ENCODE data around the gene CNTN1. TPM values are rescaled to one million over a fixed set of nuclear protein-coding genes. Genes with fewer than 3 reads are reported as not detected.
"Not testable (repeated sequence)": the region's sequence is repeated elsewhere in the genome, so short reads cannot be mapped to it uniquely, and the experiment has no call there.

Gene CNTN1
- total RNA-seq, 6 experiments from 2014 or later, result not detected

DNA sequence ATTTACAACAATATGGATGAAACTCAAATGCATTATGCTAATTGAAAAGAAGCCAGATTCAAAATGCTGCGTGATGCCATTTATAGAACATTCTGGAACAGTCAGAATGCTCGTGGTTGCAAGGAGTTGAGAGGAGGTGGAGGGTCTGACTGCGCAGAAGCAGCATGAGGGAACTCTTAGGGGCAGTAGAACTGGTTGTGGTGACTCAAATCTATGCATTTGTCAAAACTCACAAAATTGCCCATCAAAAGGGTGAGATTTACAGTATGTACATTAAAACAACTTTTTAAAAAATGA lies 382.2 kb downstream of the CNTN1 start:
- Mint-ChIP-seq H3K27me3 (ENCODE audit: insufficient read depth) (no peaks in the 10 kb centered on the region; the same call in 1 of the 2 replicates), H3K4me3 (no peak overlapping the region), H3K4me1 (ENCODE audit: low read depth) (no peaks in the 10 kb centered on the region), H3K36me3 (ENCODE audit: low read depth) (no peaks in the 10 kb centered on the region; the same call in 1 of the 2 replicates), H3K27ac (no peak overlapping the region), H3K9me3 (peaks cover 30% of the 10 kb centered on the region)
- TF ChIP-seq, protein P1, sequence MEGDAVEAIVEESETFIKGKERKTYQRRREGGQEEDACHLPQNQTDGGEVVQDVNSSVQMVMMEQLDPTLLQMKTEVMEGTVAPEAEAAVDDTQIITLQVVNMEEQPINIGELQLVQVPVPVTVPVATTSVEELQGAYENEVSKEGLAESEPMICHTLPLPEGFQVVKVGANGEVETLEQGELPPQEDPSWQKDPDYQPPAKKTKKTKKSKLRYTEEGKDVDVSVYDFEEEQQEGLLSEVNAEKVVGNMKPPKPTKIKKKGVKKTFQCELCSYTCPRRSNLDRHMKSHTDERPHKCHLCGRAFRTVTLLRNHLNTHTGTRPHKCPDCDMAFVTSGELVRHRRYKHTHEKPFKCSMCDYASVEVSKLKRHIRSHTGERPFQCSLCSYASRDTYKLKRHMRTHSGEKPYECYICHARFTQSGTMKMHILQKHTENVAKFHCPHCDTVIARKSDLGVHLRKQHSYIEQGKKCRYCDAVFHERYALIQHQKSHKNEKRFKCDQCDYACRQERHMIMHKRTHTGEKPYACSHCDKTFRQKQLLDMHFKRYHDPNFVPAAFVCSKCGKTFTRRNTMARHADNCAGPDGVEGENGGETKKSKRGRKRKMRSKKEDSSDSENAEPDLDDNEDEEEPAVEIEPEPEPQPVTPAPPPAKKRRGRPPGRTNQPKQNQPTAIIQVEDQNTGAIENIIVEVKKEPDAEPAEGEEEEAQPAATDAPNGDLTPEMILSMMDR (IDR thresholded peaks at IDR 0.05), result no peak
- no peak for DNase-seq

DNA sequence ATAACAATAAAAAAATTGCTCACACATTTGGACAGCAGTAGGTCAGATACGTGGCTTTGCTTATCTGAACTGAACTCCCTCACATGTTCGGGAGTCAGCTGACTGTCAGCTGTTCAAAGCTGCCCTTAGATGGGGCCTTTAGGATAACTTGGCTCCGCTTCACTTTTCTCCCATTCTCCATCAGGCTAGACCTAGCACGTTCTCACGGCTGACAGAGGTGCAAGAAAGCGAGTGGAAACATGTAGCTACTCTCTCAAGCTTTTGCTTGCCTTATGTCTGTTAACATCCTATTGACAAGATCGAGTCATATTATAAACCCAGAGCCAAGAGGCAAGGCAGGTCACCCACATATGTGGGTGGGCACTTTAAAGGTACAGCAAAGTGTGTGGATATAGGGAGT lies 383.9 kb downstream of the CNTN1 start:
- Mint-ChIP-seq H3K27me3 (ENCODE audit: insufficient read depth) (no peaks in the 10 kb centered on the region; the same call in 1 of the 2 replicates), H3K27ac (no peak overlapping the region), H3K9me3 (peaks cover 38% of the 10 kb centered on the region), H3K36me3 (ENCODE audit: low read depth) (no peaks in the 10 kb centered on the region; the same call in 1 of the 2 replicates), H3K4me1 (ENCODE audit: low read depth) (no peaks in the 10 kb centered on the region), H3K4me3 (no peak overlapping the region)
- TF ChIP-seq, protein P1 (IDR thresholded peaks at IDR 0.05), result no peak
- no peak for DNase-seq

DNA sequence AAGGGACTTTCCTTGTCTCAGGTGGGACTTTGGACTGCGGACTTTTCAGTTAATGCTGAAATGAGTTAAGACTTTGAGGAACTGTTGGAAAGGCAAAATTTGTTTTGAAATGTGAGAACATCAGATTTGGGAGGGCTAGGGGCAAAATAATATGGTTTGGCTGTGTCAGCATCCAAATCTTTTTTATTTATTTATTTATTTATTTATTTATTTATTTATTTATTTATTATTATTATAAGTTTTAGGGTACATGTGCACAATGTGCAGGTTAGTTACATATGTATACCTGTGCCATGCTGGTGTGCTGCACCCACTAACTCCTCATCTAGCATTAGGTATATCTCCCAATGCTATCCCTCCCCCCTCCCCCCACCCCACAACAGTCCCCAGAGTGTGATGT lies 389.0 kb downstream of the CNTN1 start:
- not testable (repeated sequence) for H3K27ac Mint-ChIP-seq; H3K36me3 Mint-ChIP-seq (ENCODE audit: low read depth); DNase-seq; H3K27me3 Mint-ChIP-seq (ENCODE audit: insufficient read depth); H3K4me1 Mint-ChIP-seq (ENCODE audit: low read depth); H3K4me3 Mint-ChIP-seq
- H3K9me3 Mint-ChIP-seq, result peaks cover 20% of the 10 kb centered on the region

DNA sequence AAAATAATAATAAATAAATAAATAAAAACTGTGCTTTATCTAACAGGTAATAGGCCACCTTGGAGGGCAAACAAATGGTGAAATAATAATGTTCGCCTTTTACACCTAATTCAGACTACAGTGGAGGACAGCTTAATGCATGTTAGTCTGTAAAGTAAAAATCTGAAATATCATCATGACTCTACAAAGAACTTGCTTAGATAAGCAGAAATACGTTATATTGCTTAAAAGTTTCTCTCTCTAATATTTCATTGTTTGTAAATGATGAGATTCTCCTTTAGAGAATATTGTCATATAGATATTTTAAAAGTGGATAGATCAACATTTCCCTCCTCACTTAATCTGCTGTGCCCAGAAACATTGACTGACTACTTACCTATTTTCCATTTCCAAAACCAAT lies 397.2 kb downstream of the CNTN1 start:
- Mint-ChIP-seq H3K4me1 (ENCODE audit: low read depth) (no peaks in the 10 kb centered on the region), H3K27ac (no peak overlapping the region), H3K27me3 (ENCODE audit: insufficient read depth) (no peaks in the 10 kb centered on the region), H3K4me3 (no peak overlapping the region), H3K9me3 (peaks cover 31% of the 10 kb centered on the region), H3K36me3 (ENCODE audit: low read depth) (peaks cover 6% of the 10 kb centered on the region; the same call in 1 of the 2 replicates)
- DNase-seq, result no peak
- TF ChIP-seq, protein P1 (IDR thresholded peaks at IDR 0.05), result no peak

DNA sequence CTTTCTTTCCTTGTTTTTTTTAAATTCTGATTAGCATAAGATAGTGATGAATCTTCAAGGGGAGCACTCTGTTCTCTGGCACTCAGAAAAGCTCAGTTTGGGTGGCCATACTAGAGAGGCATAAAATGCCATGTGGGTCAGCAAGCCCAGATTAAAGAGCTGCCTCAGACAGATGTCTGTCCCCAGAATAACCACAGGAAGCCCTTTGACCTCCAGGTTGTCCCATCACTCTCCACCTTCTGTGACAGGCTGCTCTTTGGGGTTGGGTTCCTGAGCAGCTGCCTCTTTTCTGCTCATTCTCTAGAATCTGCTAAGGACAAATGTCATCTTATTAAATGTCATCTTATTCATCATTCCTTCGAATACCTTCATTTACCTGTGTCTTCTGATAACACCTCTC lies 399.9 kb downstream of the CNTN1 start:
- H3K27ac Mint-ChIP-seq, result no peak overlapping the region

DNA sequence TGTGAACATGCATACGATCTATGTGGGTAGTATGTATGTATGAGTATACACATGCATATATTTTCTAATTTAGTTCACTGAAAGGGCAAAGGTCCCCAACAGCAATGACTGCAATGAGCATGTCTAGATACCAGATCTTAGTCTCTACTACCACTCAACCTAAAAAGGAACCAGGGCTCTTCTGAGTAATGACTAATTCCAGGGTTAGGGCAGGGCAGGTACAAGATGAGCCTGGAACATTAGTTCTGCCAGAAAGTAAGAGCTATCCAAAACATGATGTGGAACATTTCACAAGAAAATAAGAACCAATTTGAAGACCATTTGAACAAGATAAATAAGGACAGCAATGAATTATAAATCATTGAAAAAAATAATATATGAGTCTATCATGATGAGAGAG lies 404.6 kb downstream of the CNTN1 start:
- no peaks in the 10 kb centered on the region for H3K4me1 Mint-ChIP-seq (ENCODE audit: low read depth)
- TF ChIP-seq, protein P1 (IDR thresholded peaks at IDR 0.05), result no peak
- H3K27me3 Mint-ChIP-seq (ENCODE audit: insufficient read depth), result no peaks in the 10 kb centered on the region
- no peaks in the 10 kb centered on the region for H3K36me3 Mint-ChIP-seq (ENCODE audit: low read depth)
- no peak for DNase-seq
- no peak overlapping the region for H3K27ac Mint-ChIP-seq
- H3K9me3 Mint-ChIP-seq, result peaks cover 31% of the 10 kb centered on the region
- H3K4me3 Mint-ChIP-seq, result no peak overlapping the region

More for the DNA sequence above, 399.9 kb downstream of the CNTN1 start:
- H3K36me3 Mint-ChIP-seq (ENCODE audit: low read depth), result peaks cover 6% of the 10 kb centered on the region; the same call in 1 of the 2 replicates
- H3K4me1 Mint-ChIP-seq (ENCODE audit: low read depth), result no peaks in the 10 kb centered on the region
- no peaks in the 10 kb centered on the region for H3K27me3 Mint-ChIP-seq (ENCODE audit: insufficient read depth)
- H3K4me3 Mint-ChIP-seq, result no peak overlapping the region
- TF ChIP-seq, protein P1 (IDR thresholded peaks at IDR 0.05), result no peak
- no peak for DNase-seq
- peaks cover 35% of the 10 kb centered on the region for H3K9me3 Mint-ChIP-seq
